HG03432 (cell line): ENCODE measurements around the gene HOXB5.

Experiments used
- ATAC-seq: cut with Tn5 transposase; IDR thresholded peaks from one replicate; pipeline ENCODE4 v1.9.1; 2021; ENCODE audit warnings: mild to moderate bottlenecking, moderate library complexity; ENCODE audit not compliant: unreplicated experiment

The HOXB5 gene

DNA sequence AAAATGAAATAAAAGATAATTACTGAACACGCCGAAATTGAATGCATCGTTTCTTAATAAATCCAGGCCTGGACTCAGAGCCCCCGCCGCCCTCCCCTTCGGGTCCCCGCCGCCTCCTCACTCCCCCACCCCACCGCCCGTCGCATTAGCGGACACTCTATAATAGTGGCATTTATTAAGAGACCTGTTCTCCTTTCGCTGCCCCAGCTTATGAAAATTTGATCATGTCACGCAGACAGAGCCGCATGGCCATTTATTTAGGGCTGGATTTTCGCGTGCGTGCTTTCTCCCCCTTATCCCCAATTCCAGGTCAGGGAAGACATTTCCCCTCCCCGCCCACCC lies 42.4 kb downstream of the HOXB5 start:
- no peak for ATAC-seq

DNA sequence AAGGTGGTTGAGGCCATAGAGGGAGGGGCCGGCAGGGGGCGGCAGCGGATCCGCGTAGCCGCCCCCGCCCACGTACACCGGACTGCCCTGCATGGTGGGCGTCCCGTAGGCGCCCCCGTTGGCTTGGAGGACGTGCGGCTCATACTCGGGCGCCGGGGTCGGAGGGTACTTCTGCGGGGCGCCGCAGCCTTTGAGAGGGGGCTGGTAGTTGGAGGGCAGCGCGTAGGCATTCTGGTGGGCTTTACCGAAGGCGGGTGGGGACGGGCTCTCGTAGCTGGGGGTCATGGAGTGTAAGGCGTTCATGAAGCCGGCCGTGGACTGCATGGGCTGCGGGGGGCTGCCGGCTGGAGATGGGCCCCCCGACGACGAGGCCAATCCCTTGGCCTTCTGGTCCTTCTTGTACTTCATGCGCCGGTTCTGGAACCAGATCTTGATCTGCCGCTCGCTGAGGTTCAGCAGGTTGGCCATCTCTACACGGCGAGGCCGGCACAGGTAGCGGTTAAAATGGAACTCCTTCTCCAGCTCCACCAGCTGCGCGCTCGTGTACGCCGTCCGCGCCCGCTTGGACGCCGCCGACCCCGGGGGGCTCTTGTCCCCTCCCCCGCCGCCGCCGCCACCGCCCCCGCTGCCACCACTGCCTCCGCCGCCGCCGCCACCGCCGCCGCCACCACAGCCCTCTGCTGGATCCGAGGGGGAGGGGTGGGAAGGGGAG lies 42.9 kb downstream of the HOXB5 start:
- ATAC-seq, result no peak

DNA sequence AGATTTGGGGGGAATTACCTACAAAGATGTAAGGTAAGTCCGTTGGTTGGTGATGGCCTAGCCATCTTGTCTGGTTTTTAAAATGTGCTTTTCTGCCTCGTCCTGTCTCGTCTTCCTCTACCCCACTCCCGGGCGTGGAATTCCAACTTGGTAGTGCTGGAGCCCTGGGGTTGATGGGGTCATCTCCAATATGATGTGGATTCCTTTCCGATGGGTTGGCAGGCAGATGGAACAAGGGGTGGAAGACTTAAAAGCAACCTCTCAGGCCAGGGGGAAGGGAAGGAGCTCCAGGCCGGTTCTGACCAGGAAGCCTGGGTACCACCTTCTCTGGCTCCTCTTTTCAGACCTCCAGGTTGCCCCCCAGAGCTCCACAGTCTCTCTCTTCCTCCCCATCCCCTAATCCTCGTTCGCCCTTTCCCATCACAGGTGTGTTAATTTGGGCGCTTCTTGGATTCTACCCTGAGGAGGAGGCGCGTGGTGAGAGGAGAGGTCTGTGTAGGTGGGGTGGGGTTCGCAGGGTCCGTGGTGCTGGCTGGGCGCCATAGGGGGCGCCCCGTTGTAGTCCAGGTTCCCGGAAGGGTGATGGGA lies 43.6 kb downstream of the HOXB5 start:
- no peak for ATAC-seq

DNA sequence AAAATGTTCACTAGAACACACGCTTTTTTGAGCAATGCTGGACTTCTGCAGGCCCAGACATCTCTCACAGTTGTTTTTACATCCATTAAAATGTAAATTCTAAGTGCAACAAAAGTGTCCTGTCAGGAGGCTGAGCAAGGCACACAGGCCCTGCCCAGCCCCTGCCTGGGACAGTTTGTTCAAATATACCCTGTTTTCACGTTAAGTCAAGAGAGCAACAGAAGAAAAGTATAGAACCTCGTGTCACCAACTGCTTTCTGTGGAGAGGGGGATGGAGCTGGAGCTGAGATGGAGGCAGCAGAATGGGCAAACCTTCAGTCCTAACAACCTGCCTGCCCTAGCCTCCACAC lies 44.3 kb downstream of the HOXB5 start:
- ATAC-seq, result no peak

DNA sequence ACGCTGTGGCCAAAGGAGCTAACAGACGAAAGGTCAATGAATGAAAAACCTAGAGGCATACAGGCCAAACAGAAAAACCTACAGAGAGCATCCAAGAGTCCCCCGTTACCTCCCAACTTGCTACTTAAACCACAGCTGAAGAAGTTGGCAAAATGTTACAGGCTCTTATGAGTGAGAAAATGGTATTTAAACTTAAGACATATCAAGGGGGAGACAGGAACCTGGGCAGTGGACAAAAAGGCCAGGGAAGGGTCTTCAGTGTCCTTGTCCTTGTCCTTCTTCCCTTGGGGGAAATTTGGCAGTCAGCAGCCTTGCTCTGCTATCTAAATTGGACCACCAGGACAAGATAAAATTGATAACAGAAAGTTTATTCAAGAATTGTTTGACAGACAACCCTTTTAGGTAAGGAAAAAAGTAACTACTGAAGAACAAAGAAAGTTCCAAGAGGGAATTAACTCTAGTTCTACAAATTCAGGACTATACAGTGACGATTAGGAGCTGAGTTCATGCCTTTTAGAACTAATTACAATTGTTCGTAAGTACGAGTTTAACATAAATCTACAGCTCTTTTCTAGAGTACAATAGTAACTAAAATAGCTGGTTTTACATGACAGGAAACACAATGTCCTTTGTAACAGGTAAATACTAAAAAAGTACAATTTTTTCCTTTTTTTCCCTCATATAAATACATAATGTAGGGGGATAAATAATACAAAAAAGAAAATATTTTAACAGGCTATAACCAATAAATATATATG lies 44.9 kb downstream of the HOXB5 start:
- no peak for ATAC-seq

DNA sequence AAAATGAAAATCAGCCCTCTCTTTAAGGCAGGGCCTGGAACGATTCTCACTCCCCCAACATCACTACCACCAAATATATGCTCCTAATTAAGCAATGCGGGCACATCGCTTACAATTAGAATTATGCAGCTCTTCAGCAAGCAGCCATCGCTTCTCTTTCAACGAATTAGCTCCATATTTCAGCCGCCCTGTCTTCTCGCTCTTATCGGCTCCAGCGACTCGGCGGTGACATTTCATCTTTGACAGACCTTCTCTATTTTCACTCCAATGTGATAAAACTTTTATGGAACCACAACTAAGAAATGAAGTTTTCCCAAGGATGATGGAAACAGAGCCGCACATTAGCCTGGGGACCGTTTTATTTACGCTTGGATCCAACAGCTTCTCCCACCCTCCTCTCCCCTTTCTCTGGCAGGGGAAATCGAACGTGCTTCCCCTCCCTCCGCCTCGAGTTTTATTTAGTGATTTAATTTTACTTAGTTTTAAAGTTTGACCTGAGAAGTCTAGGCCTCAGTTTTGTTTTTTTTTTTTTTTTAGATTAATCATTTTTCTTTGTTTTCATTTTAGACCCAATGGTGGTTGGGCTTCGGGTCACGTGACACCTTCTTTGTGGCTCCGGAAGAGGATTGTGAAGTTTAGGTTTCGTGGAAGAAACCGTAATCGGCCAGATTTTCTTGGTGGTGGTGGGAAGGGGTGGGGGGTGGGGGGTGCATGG lies 45.6 kb downstream of the HOXB5 start:
- ATAC-seq, result no peak

DNA sequence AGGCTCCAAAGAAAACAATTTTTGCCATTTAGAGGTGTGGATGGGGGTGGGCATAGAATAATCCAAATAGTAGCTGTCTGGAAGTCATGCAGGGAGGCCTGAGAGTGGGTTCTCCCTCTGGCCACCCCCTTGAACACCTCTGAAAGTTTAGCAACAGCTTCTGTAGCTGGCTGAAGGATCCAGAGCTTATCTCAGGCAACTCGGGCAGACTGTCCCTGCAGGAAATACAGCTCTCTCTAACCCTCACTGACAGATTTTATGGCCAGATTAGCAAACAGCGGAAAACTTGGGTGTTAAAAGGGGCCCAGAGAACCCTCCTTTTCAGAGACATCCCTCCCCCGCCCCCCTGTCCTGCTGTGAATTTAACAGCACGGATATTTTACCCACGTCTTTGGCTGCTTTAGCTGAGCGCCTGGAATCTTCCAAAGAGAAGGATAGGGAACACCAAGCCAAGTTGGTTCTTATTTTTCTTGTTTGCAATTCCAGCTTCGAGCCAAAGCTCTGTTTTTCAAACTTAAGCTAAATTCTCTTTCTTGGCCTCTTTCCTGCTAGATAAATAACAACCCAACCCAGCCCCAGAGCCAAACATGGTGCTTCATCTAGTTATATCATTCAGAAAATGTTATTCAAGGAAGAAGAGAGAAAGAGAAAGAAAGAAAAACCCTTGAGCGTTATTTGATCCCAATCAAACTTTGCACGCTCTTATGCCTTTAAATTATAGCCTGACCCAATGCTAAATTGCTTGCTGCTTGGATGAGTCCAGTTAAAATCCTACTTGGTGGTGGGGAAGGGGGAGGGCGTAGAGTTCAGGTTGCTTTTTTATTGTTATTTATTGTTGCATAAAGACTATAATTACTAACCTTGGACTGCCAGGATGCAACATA lies 46.4 kb downstream of the HOXB5 start:
- no peak for ATAC-seq

DNA sequence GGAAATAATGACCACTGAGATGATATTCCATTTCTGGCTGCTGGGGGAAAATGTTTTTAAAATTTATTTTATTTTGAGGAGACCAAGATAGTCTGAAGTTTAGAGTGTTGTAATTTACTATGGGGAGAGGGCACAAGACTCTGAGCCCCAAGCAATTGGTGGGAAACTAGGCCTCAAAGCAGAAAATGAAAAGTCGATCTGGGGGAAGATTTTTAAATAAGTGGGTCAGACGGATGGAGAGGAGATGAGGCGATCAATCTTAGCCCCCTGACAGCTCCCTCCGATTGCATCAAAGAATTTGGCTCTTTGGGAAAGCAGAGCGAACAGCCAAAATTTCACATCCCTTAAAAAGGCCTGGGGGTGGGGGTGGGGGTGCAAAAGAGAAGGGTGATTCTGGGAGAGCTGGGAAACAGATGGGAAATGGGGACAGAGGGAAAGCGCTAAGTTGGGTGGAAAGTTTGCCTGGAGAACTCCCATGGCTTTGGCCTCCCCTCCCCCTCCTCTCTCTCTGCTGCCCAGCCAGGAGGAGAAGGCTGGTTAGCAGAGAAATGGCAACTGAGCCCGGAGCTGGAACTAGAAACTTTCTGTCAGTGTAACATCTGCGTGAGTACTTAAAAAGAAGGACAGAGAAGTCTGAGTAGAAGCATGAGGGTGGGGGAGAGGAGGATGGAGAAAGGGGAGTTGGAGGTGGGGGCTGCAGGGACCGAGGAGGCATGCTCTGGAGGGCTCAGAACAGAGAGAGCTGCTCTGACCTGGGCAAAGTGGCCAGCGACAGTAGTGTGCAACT lies 47.2 kb downstream of the HOXB5 start:
- no peak for ATAC-seq

DNA sequence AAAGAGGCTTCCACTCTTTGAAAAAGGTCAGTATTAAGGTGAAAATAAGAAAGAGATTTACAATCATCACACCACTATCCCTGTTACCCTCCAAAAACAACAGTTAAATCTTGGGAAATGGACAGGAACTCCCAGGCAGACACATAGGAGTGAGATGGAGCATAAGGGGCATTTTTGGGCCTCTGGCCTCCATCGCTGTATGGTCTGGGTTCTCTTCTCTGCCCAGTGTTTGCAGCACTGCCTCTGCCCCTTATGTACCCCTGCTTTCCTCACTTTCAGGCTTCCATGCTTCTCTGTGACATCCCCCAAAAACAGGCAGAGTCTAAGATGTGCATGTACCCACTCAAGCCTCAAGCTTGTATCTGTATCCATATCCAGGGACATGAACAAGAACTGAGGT lies 48.0 kb downstream of the HOXB5 start:
- no peak for ATAC-seq

DNA sequence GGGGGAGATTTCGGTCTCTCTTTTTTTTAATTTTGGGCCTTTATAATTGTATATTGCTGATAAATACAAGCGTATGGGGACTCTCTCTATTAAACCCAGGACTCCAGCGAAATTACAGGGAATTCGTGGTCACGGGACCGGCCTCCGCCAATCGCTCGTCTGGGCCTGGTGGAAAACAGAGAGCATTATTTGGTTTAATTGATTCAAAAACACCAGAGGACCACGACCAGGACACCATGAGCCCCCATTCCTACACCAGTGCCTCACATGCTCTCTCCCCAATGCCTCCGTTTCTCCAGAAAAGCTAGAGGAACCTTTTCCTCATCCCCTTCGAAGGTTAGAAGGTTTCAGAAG lies 48.6 kb downstream of the HOXB5 start, which contains the start of gene HOXB2:
Gene HOXB2 (minus strand): TSS at position 88 of the 354 bp plus-strand sequence. CDS start 198 bp downstream, outside the sequence.
- ATAC-seq, result no peak

DNA sequence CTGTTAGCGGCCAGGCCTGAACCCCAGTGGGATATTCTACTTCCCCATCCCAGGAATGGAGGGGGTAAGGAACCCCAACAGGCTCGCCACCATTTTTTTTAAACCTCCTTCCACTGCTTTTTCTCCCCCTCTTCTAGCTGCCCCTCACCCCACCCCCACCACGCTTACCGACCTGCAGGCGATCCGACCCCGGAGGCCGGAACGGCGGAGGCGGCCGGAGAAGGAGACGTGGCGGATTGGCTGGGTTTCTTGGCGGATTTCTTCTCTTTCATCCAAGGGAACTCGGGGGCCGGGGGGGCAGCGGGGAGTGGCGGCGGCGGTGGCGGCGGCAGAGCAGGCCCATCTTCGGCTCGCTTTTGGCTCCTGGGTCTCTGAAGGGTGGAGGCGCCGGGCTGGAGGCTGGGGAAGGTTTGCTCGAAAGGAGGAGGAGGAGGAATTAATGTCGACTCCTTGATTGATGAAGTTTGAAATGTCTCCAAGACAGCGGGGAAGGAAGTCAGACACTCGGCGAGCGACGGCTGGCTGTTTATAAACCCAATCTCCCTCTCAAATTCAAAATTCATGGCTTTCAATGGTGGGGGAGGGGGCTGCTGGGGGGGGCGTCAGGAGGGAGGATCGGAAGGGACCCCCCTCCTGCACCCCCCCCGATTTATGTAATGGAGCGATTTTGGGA lies 49.1 kb downstream of the HOXB5 start:
- ATAC-seq, result no peak

DNA sequence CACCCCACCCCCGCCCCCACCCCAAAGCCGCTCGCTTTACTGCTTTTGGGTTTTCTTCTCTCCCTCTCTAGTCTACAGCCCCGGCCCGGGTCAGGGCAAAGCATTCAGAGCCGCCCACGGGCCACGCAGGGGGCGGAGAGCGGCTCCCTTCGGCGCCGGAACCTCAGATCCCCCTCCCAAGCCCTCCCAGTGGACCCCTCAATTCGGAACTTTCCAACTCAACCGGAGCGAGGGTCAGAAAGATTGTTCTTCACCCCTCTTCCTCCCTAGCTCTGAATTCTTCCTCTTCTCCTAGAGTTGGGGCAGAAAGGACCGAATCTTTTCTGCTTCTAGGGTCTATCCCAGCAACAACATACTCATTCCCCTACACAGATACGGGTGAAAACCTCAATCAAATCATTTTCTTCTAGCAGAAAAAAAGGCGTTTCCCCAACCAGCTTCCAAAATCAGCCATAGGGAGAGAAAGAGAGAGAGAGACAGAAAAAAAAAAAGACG lies 49.7 kb downstream of the HOXB5 start:
- ATAC-seq, result peak; percentile 23

DNA sequence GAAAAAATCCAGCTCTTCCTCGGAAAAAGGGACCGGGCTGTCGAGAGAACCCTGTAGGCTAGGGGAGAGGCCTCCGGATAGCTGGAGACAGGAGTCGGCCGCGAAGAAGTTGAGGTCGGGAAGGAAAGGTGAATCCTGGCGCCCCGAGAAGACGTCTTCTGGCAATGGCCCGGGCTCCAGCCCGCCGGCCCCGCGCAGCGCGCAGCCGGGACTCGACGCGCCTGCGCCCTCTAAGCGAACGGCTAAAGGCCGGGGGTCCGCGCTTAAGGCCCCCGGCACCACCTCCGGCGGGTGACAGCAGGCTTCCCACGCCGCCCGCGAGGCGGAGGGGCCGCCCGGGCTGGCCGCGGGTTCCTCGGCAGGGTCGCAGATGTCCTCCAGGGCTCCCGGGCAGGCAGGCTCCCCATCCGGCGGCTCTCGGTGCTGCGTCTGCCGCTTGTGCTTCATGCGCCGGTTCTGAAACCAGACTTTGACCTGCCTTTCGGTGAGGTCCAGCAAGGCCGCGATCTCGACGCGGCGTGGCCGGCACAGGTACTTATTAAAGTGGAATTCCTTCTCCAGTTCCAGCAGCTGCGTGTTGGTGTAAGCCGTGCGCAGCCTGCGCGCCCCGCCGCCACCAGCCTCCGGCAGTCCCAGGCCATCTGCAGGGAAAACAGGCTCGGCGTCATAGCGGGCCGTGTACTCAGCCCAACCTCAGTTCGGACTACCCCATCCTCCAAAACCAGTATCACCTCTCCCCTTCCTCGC lies 50.3 kb downstream of the HOXB5 start:
- peak; percentile 61 for ATAC-seq

DNA sequence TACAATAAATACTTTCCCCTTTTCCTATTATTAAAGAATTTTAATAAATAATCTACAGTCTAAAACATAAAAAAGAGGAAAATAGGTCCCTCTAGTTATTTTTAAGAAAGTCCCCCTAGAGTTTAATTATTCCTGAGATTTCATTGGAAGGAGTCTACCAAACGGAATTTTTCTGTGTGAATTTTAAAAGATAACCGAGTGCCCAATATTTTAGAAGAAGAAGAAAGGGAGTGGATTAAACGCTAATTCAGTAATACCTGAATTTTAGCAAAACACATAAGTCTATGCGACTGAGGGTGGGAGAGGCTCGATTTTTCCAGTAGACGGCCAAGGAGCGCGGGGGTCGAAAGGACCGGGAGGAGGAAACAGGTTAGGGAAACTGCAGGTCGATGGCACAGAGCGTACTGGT lies 50.9 kb downstream of the HOXB5 start:
- no peak for ATAC-seq

DNA sequence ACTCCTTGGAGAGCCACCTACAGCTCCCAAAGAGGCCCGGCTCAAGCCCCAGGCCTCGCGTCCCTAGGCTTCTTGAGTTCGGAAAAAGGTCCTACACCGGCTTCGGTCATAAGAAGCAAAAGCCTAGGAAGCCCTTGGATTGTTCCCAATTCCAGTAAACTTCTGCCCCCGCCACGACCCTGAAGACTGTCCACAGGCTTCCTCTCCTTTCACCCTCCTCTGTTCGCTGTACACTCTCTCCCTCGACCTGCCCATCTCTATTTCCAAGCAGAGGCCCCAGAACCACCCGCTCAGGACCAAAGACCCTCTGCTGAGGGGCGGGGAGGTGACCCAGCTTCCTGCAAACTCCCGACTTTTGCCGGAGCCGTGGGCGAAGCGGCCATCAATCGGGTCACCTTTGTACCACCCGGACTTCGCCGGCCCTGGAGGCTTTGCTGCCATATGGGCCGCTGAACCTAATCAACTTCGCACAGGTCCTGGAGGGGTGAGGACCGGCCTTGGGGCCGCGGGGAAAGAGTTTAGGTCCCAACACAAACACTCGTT lies 51.4 kb downstream of the HOXB5 start:
- ATAC-seq, result no peak

DNA sequence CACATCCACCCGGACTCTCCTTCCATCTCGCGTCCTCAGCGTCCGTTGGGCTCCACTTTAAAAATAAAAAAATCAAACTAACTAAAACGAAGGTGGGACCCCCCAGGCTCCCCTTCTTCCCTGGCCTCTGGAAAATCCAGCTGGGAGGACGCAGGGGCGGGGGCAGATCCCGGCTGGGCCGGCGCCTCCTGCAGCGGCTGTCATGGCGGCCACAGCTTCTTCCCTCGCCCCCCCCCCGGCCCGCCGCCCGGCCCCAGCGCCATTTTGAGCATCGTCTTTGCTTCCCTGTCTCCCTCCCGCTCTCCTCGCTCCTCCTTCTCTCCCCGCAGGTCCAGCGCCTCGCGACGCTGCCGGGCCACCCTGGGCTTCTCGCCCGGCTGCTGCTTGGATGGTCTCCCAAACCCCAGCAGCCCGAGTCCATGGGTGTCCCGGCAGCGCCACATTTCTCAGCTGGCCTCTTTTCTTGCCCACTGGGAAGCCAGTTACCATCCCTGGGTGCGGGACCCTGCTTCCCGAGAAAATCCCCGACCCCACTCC lies 51.9 kb downstream of the HOXB5 start:
- no peak for ATAC-seq
